ENCODE measurements around the gene LRIT2. TPM values are rescaled to one million over a fixed set of nuclear protein-coding genes. Genes with fewer than 3 reads are reported as not detected.

LRIT2 gene
- total and polyA plus RNA-seq, 9 of the 15 experiments (the other 6 are each of a cell fraction or from before 2014, with no cell fraction given), result not detected

- peak; percentile 10; the same call in 1 of the 2 replicates for TF ChIP-seq ZBTB1 (CRISPR knock-in tag; IDR thresholded peaks at IDR 0.05; ENCODE audit: borderline replicate concordance, low read depth)
- TF ChIP-seq TOE1 (IDR thresholded peaks at IDR 0.05; ENCODE audit: borderline replicate concordance), result 0 out of 2 replicates have a peak, but pooled peaks have one; percentile 10
- no peak for TF ChIP-seq TOE1 (CRISPR knock-in tag; IDR thresholded peaks at IDR 0.05; ENCODE audit: borderline replicate concordance, low read depth)
- TF ChIP-seq ZNF444 (CRISPR knock-in tag; IDR thresholded peaks at IDR 0.05), result no peak
- no peak for TF ChIP-seq CREB1 (IDR thresholded peaks at IDR 0.05)
- 0 out of 2 replicates have a peak, but pooled peaks have one; percentile 9 for TF ChIP-seq CREB1 (CRISPR knock-in tag; IDR thresholded peaks at IDR 0.05)
- TF ChIP-seq PRDM10 (IDR thresholded peaks at IDR 0.05; ENCODE audit: partially characterized antibody), result no peak
- no peak for TF ChIP-seq ELF4 (CRISPR knock-in tag; IDR thresholded peaks at IDR 0.05)
- TF ChIP-seq NFE2 (IDR thresholded peaks at IDR 0.05; ENCODE audit: low read depth), result no peak
- no peak for TF ChIP-seq CBX2 (IDR thresholded peaks at IDR 0.05; ENCODE audit: insufficient read depth, low read length, poor library complexity, severe bottlenecking)
- no peak for TF ChIP-seq SMAD3 (CRISPR knock-in tag; conservative IDR thresholded peaks at IDR 0.05)
- TF ChIP-seq KAT7 (CRISPR knock-in tag; IDR thresholded peaks at IDR 0.05; ENCODE audit: borderline replicate concordance), result no peak
- TF ChIP-seq PRMT5 (CRISPR knock-in tag; IDR thresholded peaks at IDR 0.05), result no peak
- TF ChIP-seq CAMTA2 (CRISPR knock-in tag; conservative IDR thresholded peaks at IDR 0.05), result no peak
- no peak for TF ChIP-seq MXI1 (IDR thresholded peaks at IDR 0.05; ENCODE audit: low read depth, low read length)
- no peak for TF ChIP-seq E2F6 (IDR thresholded peaks at IDR 0.05; ENCODE audit: borderline replicate concordance in 1 of 2, extremely low read depth in 1 of 2, insufficient read depth in 1 of 2, insufficient read length in 1 of 2, low read depth in 1 of 2, low read length in 1 of 2, poor library complexity in 1 of 2, severe bottlenecking in 1 of 2)
- no peak for TF ChIP-seq TEAD2 (tag; IDR thresholded peaks at IDR 0.05)
- no peak for TF ChIP-seq SMC3 (conservative IDR thresholded peaks at IDR 0.05; ENCODE audit: insufficient read depth, low read depth, low read length)
- 0 out of 2 replicates have a peak, but pooled peaks have one; percentile 50 for TF ChIP-seq ARID3B (CRISPR knock-in tag; IDR thresholded peaks at IDR 0.05; ENCODE audit: borderline replicate concordance)
- TF ChIP-seq FOXA1 (IDR thresholded peaks at IDR 0.05; ENCODE audit: borderline replicate concordance), result no peak
- TF ChIP-seq ZNF507 (tag; conservative IDR thresholded peaks at IDR 0.05), result no peak
- TF ChIP-seq TBL1XR1 (IDR thresholded peaks at IDR 0.05; ENCODE audit: low read length in 2 of 2), result no peak
- TF ChIP-seq DACH1 (IDR thresholded peaks at IDR 0.05; ENCODE audit: partially characterized antibody), result no peak
- TF ChIP-seq ZC3H8 (IDR thresholded peaks at IDR 0.05), result no peak
Measured at GRCh38 chr10:84257343-84258020, 32.1 kb upstream of the LRIT2 start (continued).

All from K562 (cell line).